HG03064 (cell line): ENCODE results near the gene HES1.
A peak's percentile ranks its signal among the peaks of the same experiment; 100 is the strongest.

Source experiments
- ATAC-seq: cut with Tn5 transposase; IDR thresholded peaks from one replicate; pipeline ENCODE4 v1.9.1; 2021; ENCODE audit warnings: low read depth; ENCODE audit not compliant: unreplicated experiment

Gene HES1

DNA sequence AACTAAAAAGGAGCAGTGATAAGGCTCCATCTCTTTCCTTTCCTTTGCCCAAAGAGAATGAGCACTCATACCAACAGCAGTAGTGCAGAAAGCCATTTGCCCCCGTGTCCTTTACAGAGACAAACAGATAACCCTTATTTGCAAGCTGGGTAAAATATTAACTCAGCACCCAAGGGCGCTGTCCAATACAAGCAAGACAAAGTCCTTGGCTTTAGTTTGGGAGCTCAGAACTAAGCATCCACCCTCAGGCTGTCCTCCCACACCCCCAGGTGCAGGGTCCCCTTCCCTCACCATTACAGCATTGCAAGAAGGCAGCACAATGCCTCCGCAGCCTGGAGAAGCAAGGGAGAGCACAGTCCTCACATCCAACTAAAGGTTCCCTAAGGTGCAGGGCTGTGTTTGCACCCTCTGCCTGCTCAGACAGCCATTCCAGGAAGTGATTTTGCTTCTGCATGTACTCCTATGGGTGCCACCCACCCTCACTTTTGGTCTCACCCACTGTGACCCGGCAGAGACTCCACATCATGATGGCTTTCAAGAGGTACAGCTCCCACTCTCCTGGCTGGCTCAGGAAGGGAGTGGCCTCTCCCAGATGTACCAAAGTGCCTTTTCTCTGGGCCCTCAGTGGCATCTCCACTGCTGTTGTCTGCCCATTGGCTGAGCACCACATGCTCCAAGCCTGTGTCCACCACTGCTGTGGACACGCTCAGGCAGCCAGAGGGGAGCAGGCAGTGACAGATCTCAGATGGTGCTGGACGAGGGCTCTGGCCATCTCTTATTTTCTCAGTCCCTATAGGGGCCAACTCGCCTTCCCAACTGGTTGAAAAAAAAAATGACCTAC is 34.1 kb upstream of the HES1 start:
- peak; percentile 18 for ATAC-seq

DNA sequence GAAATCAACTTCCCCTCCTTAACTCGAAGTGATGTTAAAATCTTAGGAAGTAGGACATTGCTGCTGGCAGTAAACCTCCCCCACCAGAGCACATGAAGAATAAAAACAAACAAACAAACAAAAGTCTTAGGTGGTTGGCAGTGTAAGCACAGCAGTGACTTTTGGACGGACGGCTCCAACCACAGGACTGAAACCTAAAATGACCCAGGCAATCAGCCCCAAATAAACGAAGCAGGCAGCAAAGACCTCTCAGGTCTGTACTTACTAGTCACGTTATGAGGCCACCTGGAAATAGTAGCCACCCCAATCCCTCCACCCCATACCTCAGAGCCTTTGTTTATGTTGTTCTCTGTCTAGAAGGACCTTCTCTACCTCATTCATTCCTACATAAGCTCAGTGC is 33.5 kb upstream of the HES1 start:
- ATAC-seq, result no peak

DNA sequence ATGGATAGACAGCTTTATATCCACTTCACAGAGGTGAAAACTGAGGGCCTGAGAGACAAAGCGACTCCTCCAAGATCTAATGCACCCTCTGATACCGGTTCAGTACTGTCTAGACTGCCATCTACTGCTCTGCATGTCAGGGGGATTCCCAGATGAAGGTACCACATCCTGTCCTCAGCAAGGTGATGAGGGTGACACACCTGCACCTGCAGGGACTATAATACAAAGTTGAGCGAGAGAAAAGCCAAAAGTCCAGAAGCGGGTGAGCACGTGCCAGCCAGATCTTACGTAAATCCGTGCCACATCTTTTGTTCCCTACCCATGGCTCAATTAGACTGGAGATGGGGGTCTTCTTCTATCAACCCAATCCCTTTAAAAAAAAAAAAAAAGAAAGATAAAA is 32.4 kb upstream of the HES1 start:
- ATAC-seq, result no peak

DNA sequence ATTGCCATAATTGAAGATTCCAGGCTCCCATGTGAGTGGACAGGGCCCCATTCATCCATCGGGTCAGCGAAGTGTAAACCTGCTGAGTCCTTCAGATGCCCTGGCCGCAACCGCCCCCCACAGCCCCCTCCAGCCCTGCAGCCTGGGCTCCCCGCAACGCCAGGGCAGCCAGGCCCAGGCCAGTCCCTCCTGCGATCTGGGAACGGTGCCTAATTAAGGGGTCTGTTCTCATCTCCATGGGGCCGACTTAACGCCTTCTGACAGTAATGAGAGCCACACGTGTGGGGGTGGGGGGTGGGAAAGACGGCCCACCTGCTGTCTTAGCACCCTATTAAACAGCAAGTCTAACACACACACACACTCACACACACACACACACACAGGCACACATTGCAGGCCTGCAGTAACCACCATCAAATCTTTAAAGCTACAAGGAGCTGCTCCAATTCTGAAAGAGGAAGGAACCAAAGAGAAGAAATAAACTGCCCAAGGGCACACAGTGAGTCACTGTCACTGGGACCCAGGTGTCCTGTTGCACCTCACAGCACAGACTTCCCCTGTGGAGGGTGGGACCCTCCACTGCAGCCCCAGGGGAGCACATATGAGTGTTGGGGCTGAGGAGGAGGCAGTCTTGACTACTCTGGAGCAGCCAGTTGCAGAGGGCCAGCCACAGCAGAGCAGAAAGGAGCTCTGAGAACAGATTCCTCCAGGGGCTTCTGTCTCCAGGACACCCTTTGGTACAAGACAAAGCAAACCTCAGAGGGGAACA is 31.8 kb upstream of the HES1 start:
- ATAC-seq, result no peak

DNA sequence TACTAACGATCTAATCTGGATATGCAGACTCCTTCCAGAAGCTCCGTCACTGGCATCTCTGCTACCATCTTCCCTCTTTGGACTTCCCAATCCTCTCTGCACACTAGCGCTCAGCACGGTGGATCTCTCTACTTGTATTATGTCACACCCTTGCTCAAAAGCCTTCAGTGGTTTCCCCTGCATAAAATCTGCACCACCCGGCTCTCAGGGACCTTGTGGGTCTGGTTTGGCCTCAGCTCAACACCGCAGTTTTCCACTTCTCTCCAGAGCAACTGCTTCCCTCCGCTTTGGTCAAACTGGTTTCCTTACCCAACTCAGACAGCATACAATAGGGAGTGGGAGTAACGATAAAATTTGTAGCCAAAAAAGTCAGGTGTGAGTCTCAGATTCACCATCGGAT is 30.7 kb upstream of the HES1 start:
- no peak for ATAC-seq

DNA sequence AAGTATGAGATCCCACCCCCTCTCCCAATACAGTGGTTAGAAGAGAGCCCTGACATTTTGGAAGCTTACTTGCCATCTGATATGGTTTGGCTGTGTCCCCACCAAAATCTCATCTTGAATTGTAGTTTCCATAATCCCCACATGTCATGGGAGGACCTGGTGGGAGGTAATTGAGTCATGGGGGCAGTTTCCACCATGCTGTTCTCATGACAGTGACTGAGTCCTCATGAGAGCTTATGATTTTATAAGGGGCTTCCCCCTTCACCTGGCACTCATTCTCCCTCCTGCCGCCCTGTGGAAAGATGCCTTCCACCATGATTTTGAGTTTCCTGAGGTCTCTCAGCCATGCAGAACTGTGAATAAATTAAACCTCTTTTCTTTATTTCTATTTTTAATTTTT is 28.8 kb upstream of the HES1 start:
- ATAC-seq, result no peak

DNA sequence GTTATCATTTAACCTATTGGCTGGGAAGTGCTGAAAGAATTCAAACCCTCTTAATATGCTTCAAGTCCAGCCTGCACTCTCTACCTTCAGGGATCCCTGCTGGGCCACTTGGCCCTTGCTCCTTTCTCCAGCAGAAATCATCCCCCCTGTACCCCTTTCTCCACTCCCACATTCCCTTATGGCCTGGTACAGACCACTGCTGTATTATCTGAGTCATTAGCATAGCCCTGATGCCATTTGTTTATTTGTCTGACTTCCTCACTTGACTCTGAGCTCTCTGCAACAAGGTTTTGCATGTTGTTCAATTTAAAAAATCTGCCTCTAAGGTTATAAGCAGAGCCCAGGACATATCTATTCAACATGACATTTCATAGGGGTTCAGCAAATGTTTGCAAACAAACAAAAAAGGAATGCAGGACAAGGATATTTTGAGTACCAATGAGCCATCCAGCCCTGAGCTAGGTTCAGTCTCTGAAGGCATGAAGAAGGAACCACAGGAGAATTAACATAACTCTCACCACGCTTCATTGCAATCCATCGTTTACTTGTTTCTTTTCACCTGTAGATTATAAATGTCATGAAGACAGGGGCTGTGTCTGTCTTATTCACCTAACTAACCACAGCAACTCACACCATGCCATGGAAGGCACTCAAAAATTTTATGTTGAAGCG is 26.6 kb upstream of the HES1 start:
- ATAC-seq, result no peak

DNA sequence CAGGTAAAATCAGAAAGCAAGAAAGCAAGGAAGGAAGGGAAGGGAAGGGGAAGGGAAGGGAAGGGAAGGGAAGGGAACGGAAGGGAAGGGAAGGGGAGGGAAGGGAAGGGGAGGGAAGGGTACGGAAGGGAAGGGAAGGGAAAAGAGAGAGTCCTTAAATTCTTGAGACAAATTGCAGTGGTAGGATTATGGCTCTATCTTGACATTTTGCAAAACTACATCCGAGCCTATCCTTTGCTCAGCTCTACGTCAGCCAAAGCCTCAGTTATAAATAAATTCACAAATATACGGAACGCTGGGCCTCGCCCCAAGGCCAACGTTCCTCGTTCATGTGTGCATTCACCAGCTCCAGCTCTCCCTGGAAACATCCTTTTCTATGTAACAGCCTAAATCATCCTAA is 25.5 kb upstream of the HES1 start:
- no peak for ATAC-seq

DNA sequence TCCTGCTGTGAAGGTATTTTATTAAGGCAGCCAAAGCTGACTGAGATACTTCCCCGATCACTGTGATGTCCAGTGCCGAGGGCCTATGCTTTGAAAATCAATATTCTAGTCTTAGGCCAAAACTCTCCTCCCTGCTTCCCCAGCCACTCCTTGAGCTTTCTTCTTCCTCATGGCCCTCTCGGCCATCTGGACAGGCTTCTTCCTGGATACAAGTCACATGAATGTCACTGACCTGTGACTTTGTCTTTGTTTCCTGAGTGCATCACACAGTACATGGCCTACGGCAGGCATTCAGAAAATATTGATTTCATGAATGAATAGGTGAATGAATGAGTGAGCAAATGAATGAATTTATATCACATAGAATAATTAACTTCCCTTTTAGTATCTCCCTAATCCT is 24.6 kb upstream of the HES1 start:
- no peak for ATAC-seq

DNA sequence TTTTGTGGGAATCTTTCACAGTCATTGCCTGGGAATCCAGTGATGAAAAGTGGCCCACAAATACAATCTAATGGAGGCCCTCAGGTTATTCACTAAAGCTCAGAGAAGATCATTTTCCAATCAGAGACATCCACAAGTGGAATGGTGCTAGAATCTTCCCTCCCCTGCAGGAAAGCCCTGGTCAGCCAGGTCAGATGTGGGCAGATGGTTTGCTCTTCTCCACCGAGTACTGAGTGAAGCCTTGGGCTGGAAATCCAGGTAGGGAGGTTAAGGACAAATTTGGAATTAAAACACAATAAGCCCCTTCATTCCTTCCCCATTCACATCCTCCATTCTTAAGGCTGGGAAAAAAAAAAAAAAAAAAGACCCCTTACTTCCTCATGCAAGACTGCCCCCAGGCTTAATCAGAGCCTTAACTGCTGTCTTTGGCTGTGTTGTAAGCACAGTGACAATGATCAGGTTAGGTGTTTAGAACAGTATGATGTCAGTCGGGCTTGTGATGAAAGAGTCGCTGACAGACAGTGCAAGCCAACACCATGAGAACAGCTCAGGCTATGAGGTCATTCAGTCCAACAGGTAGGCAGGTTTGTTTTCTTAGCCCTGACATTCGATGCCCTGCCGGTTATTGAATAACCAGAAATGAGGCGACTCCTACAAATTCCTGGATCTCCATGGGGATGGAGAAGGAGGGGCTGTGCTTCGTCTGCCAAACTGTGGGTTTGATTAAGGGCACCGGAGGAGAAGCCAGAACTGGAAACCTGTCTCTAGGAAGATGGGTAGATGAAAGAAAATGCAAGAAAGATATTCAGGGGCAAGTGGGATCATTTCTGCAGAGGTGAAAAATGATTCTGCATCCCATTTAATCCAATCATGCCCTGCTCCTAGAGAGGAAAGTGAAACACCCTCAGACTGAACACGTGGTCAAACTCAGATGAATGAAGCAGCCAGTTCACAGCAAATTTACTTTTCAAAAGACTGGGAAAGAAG is 23.5 kb upstream of the HES1 start:
- ATAC-seq, result no peak

DNA sequence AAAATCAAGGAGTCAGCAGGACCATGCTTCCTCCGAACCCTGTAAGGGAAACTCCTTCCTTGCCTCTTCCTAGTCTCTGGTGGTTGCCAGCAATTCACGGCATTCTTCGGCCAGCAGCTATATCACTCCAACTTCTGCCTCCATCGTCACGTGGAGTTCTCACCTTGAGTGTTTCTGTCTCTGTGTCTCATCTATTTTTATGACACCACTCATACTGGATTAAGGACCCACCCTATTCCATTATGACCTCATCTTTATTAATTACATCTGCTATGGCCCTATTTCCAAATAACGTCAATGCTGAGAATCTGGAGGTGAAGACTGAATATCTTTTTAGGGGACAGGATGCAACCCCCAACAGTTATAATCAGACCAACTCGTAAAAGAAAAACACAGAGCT is 21.8 kb upstream of the HES1 start:
- no peak for ATAC-seq

DNA sequence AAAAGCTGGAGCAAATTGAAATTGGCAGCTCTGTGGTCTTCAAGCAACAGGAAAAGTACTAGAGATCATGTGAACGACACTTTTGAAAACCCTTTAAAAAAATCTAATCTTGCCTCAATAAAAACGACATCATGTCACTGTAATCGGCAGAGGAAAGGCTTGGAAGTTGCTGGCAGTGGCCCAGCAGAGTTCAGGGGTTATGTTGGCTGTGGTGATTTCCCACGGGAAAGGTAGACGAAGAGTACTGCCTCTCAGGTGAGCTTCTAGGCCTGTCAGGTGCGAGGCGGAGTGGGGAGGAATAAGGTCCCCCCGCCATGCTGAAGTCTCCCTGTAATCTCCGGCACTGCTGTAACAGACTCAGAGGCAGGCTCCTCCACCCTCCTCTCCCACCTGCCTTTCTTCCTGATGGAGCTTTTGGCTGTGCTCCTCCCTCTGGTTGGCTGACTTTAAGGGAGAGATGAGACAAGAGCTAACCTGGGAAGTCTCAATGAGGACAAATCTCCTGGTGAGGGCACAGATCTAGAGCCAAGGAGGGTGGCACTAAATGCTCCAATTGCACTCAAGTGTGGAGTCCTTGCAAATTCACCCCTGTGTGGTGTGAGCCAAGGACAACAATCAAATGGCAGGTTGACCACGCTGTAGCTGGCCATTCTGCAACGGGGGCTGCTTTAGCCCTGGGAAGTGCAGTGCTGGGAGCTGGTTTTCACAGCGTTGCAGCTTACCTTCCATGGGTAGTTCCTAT is 18.7 kb upstream of the HES1 start:
- no peak for ATAC-seq

DNA sequence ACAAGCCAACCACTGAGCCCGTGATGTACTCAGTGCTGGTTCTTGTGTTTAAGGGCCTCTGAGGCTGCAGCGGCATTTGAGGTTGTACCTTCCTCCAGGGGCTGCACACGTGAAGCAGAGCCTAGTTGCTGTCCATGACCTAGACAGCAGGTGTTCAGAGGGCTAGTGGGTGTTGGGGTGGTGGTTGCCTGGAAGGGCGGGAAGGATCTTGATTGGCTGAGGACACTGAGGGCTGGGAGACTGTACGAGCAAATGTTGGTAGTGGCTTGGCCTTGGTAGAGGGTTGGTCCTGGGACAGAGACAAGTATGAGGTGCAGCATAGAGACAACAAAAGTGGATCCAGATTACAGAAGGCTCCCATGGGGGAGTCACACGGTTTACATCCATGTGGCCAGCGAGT is 17.0 kb upstream of the HES1 start:
- ATAC-seq, result no peak

DNA sequence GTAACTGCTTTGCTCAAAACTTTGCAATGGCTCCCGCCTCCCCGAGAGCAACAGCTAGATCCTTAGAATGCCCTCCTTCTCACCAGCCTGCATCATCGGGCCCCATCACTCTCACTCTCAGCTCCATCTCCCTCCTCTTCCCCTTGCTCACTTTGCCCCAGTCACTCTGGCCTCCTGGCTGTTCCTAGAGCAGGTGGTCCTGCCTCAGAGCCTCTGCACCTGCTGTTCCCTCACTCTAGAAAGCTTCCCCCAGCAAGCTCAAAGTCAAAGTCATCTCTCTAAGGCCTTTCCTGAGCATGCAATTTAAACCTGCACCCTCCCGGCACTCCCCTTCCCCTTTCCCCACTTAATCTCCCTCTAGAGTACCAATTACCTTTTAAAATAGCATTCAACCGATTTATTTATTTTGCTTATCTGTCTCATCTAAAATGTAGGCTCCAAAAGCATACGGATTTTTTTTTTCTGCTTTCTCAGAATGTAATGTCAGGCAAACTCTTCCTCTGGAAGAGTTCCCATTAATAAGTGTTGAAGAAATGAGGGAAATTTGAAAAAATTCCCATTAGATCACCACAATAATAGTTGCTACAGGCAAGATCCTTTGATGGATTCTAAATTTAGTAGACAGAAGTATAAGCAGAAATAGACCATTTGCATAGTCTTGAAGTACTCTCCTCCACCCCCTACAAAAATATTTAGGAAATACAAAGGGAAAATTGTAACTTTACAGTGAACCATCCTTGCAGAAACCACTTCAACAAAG is 15.9 kb upstream of the HES1 start:
- no peak for ATAC-seq

DNA sequence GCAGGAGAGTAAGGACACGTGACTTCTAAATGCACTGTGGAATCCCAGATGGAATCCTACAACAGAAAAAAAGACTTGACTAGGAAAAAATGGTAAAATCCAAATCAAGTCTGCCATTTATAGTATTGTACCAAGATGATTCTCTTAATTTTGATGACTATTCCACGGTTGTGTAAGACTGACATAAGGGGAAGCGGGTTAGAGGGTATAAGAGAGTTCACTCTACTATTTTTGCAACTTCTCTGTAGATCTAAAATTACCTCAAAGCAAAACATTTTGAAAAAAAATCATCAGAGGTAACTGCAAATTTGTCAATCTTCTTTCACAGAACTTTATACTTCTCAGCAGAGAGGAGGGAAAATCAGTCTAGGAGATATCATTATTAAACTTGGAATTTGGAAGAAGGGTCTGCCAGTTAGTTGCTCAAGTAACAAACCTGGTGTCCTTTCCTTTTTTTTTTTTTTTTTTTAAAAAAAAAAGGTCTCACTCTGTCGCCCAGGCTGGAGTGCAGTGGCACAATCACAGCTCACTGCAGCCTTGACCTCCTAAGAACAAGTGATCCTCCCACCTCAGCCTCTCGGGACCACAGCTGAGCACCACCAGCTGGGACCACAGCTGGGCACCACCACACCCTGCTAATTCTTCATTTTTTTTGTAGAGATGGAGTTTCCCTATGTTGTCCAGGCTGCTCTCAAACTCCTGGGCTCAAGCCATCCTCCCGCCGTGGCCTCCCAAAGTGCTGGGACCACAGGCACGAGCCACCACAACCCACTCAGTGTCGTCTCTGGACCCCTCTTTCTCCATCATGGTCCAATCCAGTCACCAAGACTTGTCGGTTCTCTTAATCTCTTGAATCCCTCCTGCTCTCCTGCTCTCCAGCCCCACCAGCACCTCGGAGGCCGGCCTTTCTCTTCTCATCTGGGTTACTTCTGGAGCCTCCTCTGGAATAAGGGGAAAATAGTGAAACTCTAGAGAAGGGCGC is 14.9 kb upstream of the HES1 start:
- no peak for ATAC-seq

DNA sequence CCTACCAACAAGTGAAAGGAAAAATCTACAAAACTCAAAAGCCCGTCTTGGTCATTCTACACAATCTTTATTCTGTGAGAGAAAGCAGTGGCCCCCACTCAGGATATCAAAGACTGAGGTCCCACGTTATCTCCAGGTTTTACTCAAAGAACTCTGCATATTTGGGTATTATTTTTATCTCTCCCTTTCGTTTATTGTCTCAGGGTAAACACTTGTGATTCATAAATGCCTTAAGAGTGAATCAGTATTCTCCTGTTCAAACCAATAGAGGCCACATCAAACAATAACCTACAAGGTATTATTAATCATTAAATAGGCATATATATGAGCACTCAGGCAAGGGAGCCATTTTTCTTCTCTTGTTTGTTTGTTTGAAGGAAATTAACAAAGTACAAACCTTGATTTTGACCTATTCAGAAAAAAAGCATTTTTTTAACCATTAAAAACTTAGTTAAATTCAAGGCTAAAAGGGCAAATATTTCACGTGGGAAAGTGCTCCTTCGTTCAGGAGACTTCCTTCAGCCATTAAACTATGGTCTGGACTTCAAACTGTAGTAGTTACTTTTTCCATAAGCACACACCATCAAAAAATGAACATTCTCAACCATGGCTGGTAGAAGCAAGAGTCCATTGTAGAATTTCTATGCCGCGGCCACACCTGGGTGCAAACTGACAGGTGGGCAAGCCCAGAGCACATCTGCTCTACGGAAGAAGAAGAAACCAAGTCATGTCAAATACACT is 13.9 kb upstream of the HES1 start:
- no peak for ATAC-seq

DNA sequence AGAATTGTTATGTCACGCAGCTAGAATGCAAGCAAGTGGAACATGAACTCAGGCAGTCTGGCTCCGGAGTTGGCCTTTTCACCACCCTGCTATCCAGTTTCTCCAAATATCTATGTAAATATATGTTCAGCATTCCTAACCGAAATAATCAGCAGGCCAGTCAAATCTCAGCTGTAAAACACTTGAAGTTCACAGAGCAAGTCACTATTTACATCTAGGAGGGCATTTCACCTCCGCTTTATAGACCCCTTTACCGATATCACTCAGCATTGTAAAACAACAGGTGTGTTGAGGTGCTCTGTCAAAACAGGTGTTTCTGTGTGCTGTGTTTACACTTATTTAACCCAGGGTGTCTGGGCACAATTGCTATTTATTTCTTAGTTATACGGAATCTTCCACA is 12.2 kb upstream of the HES1 start:
- ATAC-seq, result no peak
